ENCODE data around the gene OGG1.

DNA sequence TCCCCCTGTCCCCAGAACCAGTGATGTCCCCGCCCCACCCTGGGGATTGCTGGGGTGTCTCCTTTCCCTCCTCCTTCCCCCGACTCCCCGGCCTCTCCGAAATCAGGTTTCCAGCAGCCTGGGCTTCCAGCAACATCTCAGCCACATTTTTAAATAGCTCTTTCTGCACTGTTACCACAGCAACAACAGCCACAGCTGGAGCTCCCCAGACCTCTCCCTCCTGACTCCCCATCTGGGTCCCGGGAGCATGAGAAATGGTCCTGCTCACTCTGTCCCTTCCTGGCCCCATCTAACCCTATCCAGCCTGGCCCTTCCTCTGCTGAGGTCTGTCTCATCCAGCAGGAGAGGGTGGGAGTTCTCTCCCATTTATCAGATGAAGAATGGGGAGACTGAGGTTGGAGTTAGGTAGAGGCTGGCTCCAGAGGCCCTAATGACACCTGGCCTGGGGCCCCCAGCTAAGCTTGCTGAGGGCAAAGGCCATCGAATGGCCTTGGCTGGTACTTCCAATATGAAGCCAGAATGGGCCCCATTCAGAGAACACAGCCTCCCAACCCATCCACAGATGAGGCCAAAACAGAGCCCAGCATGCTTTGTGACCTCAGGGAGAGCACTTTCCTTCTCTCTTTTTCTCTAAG is 18.5 kb downstream of the OGG1 start:
- no peak for TF ChIP-seq CTCF (IDR thresholded peaks at IDR 0.05; ENCODE audit: insufficient read depth, low read depth, low read length)
- no peak for TF ChIP-seq EZH2 (IDR thresholded peaks at IDR 0.05; ENCODE audit: insufficient read depth, low read length)

Data from astrocyte (in vitro differentiated cells and primary cell).